NCI-H510A (cell line): ENCODE results near the gene DLX1.
"Not testable (repeated sequence)": the region's sequence is repeated elsewhere in the genome, so short reads cannot be mapped to it uniquely, and the experiment has no call there.

ENCODE experiments used
- DNase-seq: peaks from one replicate; lab custom pipeline; 2025; lab: John Stamatoyannopoulos, UW

Gene DLX1

DNA sequence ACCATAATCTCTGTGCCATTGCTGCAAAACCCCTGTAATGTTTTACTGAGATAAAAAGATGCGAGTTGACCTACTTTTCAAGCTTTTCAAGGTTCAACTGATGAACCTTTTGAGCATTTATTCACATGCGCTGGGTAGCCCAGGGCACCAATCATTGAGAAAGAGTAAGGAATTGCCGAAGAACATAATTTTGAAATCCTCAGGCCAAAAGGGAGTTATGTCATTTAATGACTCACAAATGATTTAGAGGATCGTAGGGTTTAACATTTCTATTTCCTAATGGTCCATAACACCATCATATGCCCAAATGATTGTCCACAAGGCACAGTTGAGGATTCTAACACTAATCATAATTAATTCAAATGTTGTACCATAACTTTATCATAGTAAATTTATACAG, 20.2 kb upstream of the DLX1 start:
- DNase-seq: no peak

DNA sequence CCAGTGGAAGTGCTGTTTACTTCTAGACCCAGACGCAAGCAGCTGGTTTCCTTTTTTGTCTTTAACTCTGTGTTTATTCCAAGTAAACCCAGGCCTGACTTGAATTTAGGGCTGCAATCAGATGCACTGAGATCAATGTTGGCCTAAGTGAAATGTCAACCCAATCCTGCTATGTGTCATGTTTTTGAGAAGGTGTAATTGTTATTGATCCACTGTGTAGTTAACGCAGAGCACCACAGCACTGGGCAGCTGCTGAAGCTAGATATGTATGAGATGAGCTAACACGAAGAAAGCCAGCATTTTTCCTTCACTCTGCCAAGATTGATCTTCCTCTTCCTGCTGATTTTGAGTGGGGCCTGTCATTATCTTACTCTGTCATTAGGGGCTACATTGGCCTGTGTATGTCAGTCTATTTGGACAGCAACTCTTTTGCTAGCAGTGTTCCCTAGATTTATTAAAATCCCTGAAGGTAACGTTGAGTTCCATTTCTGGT, 18.9 kb upstream of the DLX1 start:
- no peak for DNase-seq

DNA sequence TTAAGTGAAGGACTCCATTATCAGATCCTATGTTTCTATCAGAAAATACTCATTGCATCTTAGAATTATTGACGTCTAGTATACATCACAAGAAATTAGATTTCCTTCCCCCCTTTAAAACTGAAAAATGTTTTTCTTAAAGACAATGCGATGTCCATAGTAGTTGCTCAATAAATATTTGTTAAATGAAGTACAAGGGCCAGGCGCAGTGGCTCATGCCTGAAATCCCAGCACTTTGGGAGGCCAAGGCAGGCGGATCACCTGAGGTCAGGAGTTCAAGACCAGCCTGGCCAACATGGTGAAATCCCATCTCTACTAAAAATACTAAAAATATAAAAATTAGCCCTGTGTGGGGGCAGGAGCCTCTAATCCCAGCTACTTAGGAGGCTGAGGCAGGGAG, 17.4 kb upstream of the DLX1 start:
- DNase-seq: not testable (repeated sequence)

DNA sequence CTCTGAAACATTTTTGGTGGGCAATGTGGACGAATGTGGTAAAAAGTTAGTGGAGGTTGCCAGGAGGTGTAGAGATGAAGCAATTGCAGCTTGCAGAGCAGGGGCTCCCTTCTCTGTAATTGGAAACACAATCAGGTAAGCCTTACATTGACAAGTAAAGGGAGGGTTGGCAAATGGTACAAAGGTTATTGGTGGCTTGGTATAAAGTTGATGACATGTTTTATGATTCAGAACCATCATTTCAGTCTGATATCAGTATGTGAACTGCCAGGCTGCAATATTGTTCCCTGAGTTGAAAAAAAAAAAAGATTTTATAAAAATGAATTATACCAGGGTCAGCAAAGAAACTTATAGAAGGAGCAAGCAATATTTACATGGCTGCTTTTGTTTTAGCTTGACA, 14.4 kb upstream of the DLX1 start:
- DNase-seq: no peak

DNA sequence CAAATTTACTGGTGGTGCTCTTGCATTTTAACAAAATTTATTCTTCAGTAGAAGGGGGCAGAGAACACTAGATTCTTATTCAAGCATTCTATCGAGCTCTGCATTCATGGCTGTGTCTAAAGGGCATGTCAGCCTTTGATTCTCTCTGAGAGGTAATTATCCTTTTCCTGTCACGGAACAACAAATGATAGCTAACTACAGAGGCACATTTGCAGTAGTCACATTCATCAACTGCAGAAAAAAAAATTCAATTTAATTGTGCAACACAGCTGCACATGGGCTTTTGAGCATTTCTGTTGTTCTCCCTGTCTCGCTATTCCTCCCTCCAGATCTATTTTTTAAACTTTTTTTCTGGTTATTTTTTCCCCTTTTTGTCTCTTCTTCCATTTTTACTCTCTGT, 13.0 kb upstream of the DLX1 start:
- no peak for DNase-seq

DNA sequence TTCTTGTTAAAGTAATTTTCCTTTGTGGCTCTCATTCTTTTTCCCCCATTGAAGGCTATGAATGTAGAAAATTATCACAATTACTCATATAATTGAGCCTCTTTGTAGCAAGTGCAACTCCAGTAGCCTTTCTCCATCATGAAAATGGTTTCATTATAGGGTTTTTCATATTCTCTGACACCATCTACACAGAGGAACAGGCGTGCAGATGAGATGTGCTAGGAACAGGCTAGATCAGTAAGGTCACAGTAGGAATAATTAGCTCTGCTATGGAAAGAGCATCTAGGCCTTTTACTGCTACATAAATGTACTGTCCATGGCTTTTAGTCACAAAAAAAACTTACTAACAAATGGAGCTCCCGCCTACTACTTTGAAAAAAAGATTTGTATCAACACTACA, 12.6 kb upstream of the DLX1 start:
- DNase-seq: no peak

DNA sequence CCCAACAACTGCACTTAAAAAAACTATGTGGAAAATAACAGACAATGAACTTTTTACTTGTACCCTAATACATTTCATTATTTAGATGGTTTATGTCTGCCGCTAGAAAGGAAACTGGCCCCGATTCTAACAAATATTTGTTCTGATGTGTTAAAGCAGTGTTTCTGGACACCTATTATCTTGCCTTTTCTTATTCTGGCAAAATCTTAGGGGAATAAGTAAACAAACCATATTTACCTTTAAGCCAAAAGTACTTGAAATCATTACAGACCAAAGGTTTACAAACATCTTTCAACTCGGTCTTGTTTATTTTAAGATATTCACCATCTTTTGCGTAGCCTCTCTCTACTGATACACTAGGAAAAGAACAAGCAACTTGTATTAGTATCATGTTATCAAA, 11.8 kb upstream of the DLX1 start:
- no peak for DNase-seq

DNA sequence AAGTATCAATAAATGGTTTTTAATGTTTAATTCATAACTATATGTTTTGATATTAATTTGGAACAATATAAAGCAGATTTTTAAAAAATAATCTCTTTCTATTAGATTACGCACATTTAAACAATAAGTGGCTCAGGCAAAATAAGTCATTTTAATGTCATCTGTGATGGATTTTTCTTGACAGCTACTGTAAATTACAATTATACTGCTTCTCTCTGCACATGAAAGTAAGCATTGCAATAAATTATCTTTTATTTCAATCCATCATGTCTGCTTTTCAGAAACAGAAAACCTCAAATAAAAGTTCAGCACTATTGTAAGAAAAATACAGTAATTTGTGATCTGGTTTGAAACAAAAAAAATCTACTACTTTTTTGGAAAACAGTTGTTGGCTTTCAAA, 11.1 kb upstream of the DLX1 start:
- DNase-seq: no peak

DNA sequence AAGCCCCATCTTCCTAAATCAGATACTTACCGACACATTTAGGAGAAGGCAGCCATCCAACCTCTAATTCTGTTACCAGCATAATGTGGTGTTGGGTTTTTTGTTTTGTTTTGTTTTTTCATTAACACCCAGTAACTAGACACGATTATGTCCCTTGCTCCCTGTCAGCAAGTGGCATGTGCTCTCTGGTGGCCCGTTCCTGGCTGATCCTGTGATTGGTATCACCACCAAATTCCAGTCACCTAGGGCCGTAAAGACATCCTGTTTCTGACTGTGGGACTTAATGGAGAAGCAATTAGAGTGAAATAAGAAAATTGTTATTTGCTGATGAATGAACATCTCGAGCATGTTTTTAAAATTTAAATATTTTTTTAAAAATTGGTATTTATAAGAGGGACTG, 5.9 kb upstream of the DLX1 start:
- DNase-seq: no peak

DNA sequence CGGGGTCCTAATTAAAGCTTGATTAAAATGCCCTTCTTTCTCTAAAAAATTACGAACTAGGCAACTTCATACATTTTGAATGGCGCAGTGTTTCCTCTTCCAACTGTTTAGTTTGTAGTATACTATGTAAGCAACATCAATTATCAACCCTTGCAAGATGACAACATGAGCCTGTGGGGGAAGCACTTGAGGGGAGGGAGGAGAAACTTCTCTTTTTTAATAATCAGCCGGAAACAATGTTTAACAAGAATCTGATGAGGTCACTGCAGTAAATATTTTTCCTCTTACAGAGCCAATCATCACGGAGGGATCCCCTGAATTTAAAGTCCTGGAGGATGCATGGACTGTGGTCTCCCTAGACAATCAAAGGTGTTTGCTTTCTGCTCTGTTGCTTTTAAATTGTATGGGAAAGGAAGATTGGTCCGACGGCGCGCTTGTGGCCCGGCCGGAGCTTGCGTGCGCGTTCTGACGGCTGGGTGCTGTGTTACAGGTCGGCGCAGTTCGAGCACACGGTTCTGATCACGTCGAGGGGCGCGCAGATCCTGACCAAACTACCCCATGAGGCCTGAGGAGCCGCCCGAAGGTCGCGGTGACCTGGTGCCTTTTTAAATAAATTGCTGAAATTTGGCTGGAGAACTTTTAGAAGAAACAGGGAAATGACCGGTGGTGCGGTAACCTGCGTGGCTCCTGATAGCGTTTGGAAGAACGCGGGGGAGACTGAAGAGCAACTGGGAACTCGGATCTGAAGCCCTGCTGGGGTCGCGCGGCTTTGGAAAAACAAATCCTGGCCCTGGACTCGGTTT, 5.3 kb upstream of the DLX1 start:
- DNase-seq: no peak

DNA sequence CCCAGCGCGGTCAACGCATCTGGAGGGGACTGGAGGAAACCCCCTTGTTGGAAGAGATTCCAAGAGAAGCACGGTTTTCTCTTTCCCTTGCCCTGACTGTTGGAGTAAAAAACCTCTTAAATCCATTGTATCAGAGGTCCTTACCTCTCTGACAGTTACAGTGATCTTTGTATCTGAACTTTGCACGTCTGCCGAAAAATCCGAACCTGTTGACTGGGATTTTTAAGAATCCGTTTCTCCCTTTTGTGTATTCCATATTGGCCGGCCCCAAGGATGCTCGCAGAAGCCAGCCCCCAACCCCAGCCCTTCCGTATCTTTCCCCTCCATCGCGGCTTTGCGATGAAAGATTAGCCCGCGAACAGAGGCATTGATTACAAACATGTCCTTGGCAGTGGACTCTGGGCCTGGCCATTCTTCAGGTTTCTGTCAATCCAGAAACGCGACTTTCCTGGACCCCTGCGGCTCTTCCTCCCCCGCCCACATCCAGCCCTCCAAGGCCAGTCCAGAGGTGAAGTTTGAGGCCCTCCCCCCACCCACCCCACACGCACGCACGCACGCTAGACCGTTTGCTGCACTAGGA, 4.6 kb upstream of the DLX1 start:
- DNase-seq: no peak

DNA sequence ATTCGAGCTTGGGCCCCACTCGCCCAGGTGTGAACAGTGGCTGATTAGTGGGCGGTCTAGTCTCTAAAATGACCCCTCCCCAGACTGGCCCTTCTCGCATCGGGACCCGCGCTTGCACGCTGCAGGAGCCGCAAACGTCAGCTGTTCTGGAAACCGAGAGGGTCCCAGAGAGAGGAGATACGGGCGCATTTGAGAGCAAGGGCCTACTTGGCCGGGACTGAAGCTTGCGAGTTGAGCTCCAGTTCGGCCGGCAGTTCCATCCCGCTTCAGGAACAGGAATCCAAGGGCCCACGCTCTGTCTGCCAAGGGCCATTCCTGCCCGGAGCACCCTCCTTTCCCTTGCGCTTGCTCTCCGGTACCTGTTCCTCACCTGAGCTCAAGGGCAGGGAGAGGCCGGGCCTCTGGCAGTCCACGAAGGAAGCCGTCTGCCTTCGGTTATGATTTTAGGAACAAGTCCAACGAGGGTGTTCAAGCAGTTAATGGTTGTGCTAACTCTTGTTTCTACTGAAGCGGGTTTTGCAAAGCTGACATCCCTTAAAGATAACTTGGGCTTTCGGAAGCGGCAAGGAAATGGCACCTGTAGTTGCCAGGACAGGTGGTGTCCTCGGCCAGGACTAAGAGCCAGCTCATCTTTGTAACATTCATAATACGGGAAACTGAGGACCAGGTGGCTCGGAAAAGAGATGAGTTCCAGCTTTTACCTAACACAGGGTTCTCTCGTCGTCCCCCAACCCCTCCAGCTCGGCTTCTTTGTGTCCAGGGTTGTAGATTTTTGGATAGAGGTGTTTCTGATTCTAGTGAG, 3.9 kb upstream of the DLX1 start:
- no peak for DNase-seq

DNA sequence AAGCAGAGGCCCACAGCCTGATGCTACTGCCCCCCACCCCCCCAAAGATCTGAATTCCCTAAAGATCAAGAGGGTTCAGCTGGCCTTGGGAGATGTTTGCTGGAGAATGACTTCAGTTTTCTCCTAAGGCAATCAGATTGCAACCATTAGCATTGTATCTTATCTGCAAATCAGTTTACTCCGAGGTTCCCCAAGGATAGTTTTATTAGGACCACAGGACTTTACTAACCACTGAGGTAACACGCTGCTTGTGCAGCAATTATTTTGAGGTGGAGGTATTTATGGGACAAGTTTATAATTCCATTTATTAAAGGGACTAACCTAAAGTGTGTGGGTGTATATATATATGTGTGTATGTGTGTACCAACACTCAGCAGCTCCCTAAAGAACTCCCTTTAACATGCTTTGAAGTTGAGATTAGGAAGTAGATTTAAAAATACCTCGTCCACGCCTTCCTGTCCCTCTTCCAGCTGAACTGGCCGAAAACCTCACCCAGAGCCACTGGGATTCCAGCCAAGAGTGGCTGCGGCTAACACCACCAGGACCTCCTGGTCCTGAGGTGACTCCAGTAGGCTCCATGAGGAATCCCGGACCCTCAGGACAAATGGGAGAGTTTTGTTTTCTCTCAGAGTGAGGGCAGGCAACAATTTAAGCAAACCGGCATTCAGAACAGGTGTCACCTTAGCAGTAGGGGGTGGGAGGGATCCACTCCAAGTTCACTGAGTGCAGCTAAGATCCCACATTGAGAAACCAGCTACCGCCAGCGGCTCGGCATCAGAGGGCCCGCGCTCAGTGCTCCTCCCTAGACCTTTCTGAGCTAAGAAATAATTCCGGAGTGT, 3.0 kb upstream of the DLX1 start:
- no peak for DNase-seq

DNA sequence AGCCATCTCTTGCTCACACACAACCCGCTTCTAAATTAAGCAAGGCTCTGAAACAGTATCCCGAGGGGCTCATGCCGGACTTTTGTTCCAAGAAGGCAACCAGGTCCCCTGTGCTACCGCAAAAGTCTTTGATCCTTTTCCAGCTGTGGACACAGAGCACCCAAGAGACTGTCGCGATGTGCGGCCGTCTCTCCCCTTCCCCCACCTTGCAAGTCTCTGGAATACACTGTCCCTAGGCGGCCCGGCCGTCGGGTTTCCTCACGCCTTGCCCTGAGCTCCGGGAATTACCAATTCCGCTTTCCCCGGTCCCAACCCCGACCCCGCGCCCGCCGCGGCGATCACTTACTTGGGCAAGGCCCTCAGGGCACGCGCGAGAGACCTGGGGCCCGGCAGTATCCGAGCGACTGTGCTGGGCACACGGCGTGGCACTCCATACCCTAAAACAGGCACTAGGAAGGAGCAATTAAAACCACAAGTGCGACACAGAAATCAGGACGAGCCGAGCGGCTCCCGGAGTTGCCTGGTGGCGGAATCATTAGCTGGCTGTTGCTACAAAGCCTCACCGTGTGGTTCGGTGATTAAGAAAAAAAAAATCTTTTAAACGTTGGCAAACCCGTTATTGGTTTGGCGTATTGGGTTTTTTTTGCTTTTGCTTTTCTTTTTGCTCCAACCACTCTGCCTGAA, 2.2 kb upstream of the DLX1 start:
- no peak for DNase-seq

DNA sequence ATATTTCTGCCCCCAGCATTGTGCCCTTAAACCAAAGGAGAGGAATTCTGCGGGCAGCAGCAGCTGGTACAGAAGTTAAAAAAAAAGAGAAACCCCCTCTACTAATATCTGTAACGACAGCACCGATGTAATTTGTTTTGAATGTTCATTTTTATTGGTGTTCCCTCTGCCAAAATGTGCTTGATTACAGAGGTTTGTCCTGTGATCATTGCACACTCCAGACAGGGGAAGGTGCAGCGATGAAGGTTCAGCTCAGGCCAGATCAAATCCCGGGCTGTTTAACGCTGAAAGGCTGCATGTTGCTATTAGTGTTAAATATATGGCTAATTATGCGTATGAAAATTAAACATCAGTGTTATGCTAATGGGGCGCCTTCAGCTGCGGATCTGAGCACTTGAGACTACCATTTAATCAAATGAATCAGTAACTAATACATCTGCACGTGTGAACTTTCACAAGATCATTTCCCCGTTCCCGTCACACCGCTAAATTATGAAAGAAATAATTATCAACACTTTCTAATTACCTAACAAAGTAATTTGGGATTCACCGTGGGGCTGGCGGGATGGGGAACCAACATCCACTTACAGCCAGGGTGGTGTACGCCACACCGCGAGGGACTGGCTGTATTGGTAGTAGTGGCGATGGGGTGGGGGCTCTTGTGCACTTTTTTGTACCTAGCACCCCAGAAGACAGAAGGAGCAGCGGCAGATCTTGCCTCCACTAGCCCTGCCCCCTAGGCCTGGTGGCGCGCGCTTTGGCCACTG, 1.5 kb upstream of the DLX1 start:
- no peak for DNase-seq

DNA sequence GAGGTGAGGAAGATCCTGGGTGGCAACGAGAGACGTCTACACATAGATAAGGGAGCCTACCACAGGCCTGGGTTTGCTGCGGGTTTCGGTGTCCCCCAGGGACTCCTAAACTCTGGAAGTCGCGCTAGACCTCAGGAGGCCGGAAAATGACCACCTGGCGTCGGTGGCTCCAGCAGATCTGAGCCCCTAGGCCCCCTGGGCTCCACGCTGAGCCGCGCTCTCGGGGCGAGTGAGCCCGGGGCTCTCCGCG, 987 bp upstream of the DLX1 start:
- DNase-seq: peak; percentile 28

DNA sequence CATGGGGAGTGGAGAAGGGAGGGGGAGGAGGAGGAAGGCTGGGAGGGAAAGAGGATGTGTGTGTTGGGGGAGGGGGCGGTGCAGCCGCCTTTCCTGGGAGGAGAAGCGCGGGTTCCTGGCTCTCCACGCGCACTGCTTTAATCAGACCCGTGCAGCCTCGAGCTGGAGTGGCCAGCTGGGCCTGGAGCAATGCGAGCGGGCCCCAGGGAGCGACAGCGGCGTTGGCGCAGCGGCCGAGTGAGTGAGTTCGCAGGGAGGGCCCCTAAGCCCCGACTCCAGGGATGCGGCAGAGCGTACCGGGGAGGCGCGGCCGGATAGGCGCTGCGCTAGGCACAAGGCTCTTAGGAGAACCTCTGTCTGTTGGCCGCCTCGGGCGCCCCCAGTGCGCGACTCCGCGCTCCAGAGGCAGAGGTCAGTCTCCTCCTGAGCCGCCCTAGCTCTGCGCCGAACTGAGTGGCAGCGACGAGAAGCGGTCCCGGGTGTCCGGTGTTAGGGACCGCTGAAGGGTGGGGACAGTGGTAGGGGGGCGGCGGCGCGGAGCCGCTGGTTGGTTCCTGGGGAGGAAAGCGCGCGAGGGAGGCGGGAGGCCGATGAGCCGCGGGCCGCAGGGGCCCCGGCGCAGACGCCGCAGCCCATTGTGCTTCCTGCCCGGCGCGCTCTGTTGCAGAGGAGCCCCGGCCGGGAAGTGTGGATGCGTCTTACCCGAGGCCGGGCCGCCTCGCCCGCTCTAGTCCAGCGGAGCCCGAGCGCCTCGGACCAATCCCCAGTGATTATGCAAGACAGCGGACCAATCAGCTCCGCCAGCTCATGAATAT, 455 bp upstream of the DLX1 start:
- peak; percentile 97 for DNase-seq

DNA sequence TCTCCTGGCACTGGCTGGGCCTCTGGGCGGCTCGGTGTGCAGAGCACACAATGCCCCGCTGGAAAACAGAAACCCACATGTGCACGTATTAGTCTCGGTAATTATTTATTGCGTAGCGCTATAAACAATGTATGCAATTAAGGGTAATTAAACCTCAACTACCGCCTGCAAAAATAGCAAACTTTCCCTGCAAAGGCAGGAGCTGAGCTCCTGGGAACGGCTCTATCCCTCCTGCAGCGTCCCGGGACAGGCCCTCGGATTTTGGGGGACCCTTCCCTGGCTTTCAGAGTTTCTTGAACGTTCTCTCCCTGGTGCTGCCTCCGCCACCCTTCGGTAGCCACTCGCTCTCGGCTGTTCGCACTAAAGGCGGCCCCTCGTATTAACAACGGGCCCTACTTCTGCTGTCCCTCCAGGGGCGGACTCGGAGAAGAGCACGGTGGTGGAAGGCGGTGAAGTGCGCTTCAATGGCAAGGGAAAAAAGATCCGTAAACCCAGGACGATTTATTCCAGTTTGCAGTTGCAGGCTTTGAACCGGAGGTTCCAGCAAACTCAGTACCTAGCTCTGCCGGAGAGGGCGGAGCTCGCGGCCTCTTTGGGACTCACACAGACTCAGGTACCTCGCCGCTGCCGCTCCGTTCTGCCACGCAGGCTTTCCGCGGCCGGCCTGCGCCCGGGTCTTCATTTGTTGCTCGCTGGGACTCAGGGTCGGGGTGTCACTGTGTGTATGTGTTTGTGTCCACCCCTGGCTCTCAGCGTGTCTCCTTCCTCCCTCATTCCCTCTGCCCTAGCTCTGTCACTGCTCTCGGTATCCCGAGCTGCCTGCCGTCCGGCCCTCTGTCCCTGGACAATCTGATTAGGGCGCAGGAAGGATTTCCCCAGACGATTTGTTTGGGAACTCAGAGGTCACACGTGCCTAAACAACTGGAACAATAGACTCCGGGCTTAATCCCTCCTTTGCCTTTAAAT, 1.2 kb downstream of the DLX1 start:
- DNase-seq: peak; percentile 71

DNA sequence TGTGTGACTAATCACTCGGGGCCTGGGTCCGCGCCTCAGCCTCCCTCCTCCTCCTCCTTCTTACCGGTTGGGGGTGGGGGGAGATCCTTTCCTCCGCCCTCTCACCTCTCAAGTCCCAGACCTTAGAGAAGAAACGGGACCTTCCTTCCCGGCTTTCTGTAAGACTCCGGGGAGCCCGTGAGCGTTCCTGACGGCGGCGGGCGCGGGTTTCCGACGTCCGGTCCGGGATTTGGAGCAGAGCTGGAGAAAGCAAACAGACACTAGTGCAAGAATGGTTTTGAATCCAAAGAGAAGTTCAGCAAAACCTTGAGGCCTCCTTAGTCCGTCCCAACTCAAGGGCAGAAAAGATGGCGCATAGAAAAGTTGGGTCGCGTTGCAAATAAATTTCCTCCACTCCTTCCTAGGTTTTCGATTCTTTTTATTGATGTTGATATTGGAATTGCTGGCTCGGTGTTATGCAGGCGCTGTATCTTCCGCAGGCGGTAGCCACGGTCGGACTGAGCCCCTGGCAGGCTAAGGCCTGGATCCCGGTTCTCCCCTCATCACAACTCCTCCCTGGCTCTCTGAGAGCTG, 2.0 kb downstream of the DLX1 start:
- no peak for DNase-seq
